ENCODE data around the gene HGF. TPM values are rescaled to one million over a fixed set of nuclear protein-coding genes. Genes with fewer than 3 reads are reported as not detected.

HGF gene
- total RNA-seq, 4 donors from 2014 or later: 4.8 to 16.6 (median 9.7) TPM

- TF ChIP-seq CTCF (IDR thresholded peaks at IDR 0.05): no peak
- DNase-seq (ENCODE audit: low spot score) (no peak), ATAC-seq (ENCODE audit: low FRiP score) (no peak)
Observed at GRCh38 chr7:81685270-81685868, 84.5 kb downstream of the HGF start.

DNA sequence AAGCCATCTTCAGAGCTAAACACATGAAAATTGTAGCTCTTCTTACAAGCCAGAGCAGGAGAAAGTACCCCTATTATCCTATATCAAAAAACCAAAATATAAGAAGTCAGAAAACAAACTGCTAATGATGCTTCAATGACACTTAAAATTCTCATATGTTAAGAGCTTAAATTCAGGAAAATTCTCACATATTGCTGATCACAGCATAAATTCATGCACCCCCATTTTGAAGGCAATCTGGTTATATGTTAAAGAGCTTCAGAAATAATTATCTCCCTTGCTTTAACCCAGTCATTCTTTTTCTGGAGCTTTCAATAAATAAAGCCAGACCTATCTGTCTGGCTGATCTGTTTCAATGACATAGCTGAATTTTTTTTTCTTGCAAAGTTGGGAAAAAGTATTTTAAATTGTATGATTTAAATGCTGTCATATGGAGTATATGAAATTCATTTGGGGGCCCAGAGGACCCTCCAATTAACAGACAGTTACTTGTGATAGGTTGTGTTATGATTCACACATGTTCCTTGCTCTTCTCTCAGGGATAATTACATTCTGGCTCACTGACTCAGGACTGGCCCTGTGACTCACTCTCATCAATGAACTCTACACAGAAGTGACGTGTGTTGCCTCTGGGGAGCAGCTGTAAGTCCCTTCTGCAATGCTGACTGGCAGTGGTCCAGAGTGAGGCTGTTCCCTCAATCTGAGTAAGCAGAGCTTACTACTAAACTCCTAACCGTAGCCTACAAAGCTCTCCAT, 85.2 kb downstream of the HGF start:
- ATAC-seq (ENCODE audit: low FRiP score) (peak; percentile 96), DNase-seq (ENCODE audit: low spot score) (peak; percentile 92)
- TF ChIP-seq CTCF (IDR thresholded peaks at IDR 0.05): no peak

GRCh38 chr7:81684033-81684432, 85.8 kb downstream of the HGF start:
- no peak for DNase-seq (ENCODE audit: low spot score)
- TF ChIP-seq CTCF (IDR thresholded peaks at IDR 0.05): no peak
- ATAC-seq (ENCODE audit: low FRiP score): no peak

DNA sequence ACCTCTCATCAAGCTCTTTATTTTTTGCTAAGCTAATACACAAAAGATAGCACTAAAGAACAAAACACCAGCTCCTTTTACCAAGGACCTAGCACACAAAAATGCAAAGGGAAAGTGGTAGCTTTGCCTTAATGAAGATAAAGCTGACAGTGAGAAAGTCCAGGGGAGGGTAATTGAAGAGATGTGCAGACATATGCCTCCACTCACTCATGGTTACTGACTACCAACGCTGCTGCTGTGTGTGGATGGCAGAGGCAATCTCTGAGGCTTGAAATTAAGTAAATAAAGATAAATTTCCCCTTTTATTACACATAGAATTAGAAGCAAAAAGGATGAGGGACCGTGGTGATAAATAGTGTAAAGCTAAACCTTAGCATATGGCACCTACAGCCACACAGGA, 87.0 kb downstream of the HGF start:
- no peak for TF ChIP-seq CTCF (IDR thresholded peaks at IDR 0.05)
- ATAC-seq (ENCODE audit: low FRiP score) (no peak), DNase-seq (ENCODE audit: low spot score) (no peak)

DNA sequence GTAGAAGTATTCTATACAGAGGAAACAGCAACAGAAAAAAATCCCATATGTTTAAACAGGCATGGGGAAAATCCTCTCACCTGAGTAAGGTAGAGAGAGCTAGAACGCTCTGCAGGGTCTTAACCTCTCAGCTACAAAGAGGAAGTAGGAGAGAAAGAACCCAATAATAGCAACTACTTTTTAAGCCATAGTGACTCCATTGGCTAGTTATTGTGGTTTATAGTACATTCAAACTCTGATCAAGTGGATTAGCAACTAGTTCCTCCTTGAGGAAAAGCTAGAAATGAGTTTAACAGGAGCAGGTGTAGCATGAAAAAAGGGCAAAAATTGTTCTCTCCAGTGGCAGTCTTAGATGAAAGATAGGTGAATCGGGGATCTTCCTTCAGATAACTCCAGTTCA, 89.7 kb downstream of the HGF start:
- no peak for ATAC-seq (ENCODE audit: low FRiP score)
- no peak for TF ChIP-seq CTCF (IDR thresholded peaks at IDR 0.05)
- no peak for DNase-seq (ENCODE audit: low spot score)

DNA sequence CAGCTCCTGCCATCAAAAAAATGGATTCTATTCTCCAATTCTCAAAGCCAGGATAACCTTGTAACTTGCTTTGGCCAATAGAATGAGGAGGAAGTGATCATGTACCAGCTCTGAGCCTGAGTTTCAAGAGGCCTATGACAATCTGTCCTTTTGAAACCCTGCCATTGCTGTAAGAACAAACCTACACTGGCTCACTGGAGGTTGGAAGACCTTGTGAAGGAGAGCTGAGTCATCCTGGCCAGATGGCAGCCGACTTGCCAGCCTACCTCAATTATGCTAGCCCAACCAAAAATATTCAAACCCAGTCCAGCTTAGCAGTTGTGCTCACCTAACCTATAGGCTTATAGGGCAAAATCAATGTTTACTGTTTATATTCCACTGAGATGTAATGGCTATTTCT, 93.0 kb downstream of the HGF start:
- DNase-seq (ENCODE audit: low spot score) (no peak), ATAC-seq (ENCODE audit: low FRiP score) (no peak)
- TF ChIP-seq CTCF (IDR thresholded peaks at IDR 0.05): no peak
